ENCODE measurements around the gene FNDC3B.

FNDC3B gene

GRCh38 chr3:172208586-172209332 lies 169.4 kb downstream of the FNDC3B start:
- TF ChIP-seq ZBTB7A (tag by site-specific recombination; IDR thresholded peaks at IDR 0.05; ENCODE audit: low read depth) (no peak), ZNF561 (tag by site-specific recombination; IDR thresholded peaks at IDR 0.05; ENCODE audit: borderline replicate concordance) (no peak), ZFHX2 (tag by site-specific recombination; conservative IDR thresholded peaks at IDR 0.05) (peak; percentile 30; the same call in 1 of the 2 replicates), ZSCAN16 (tag by site-specific recombination; IDR thresholded peaks at IDR 0.05) (no peak), ZFP41 (tag by site-specific recombination; IDR thresholded peaks at IDR 0.05; ENCODE audit: borderline replicate concordance) (no peak), YY1 (tag by site-specific recombination; IDR thresholded peaks at IDR 0.05) (no peak)
- Histone ChIP-seq H3K27ac (ENCODE audit: extremely low read depth, low read depth, low read length) (no peak overlapping the region), H3K9me3 (ENCODE audit: control insufficient read depth, insufficient read depth, low read depth, low read length) (no peaks in the 10 kb centered on the region), H3K4me3 (ENCODE audit: low read depth, low read length) (no peak overlapping the region), H3K36me3 (ENCODE audit: control insufficient read depth in 2 of 2, insufficient read depth in 1 of 2, low read length in 2 of 2) (no peaks in the 10 kb centered on the region), H3K4me1 (ENCODE audit: control insufficient read depth, insufficient read depth, low read length) (peaks cover 4% of the 10 kb centered on the region; the same call in 1 of the 2 replicates)
- POLR2A ChIA-PET: no interaction called here
- CTCF ChIA-PET: no interaction called here

DNA sequence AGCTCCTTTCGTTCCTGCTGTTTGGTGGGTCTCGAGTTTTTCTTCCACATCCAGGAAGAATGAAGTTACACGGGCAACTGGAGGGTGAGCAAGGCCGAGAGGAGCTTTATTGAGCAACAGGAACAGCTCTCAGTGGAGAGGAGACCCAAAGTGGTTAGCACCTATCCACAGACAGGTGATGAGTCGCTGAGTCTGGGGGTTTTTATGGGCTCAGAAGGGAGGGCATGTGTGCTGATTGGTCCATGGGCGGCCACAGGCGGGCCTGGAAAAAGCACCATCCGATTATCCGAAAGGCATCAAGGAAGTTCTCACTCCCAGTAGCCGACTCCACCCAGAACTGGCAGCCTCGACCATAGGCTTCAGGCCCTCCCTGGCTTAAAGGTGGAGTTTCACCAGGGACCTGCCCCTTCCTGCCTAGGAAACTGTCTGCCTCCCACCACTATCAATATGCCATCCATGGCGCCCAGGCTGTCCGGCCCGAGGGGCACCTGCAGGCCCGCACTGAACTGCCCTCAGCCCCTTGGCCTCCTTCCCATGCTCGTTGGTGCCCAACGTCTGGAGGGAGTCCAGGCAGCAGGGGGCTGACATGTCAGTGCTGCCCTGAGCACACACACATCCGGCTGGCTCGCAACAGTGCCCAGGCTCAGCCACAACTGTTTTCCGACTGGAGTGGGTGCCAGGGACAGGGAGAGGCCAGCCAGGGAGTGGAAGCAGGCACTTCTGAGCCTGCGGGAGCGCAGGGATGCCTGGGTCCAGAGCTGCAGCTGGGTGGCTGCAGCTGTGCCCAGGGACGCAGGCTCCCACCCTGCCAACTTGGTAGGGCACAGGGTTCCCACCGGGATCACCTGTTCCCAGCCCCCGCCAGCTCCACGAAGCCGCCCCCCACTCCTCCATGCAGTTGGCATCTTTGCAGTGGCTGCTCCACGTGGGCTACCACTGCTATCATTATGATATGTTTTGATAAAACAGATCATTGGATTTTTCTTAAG lies 170.2 kb downstream of the FNDC3B start:
- ChIA-PET POLR2A (no interaction called here), CTCF (no interaction called here)
- peaks cover 4% of the 10 kb centered on the region; the same call in 1 of the 2 replicates for H3K4me1 ChIP-seq (ENCODE audit: control insufficient read depth, insufficient read depth, low read length)
- no peak for TF ChIP-seq HOXA7 (CRISPR knock-in tag; IDR thresholded peaks at IDR 0.05; ENCODE audit: borderline replicate concordance)
- no peak for TF ChIP-seq PBX3 (CRISPR knock-in tag; IDR thresholded peaks at IDR 0.05)
- 0 out of 2 replicates have a peak, but pooled peaks have one; percentile 44 for TF ChIP-seq ZNF10 (tag by site-specific recombination; IDR thresholded peaks at IDR 0.05)
- H3K9me3 ChIP-seq (ENCODE audit: control insufficient read depth, insufficient read depth, low read depth, low read length): no peaks in the 10 kb centered on the region
- no peaks in the 10 kb centered on the region for H3K36me3 ChIP-seq (ENCODE audit: control insufficient read depth in 2 of 2, insufficient read depth in 1 of 2, low read length in 2 of 2)
- H3K4me3 ChIP-seq (ENCODE audit: low read depth, low read length): no peak overlapping the region
- H3K27ac ChIP-seq (ENCODE audit: extremely low read depth, low read depth, low read length): no peak overlapping the region

DNA sequence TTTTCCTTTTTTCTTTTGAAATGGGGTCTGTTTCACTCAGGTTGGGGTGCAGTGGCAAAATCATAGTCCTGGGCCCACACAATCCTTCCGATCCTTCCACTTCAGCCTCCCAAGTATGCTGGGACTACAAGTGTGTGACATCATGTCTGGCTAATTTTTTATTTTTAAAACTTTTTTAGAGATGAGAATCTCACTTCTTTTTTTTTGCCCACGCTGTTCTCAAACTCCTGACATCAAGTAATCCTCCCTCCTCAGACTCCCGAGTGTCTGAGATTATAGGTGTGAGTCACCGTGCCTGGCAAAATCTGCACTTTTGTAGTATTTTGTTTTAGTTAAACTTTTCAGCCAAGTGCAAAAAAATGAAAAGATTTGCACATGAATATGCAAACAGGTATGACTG lies 171.0 kb downstream of the FNDC3B start:
- Histone ChIP-seq H3K9me3 (ENCODE audit: control insufficient read depth, insufficient read depth, low read depth, low read length) (no peaks in the 10 kb centered on the region), H3K4me3 (ENCODE audit: low read depth, low read length) (no peak overlapping the region), H3K36me3 (ENCODE audit: control insufficient read depth in 2 of 2, insufficient read depth in 1 of 2, low read length in 2 of 2) (no peaks in the 10 kb centered on the region), H3K4me1 (ENCODE audit: control insufficient read depth, insufficient read depth, low read length) (peaks cover 4% of the 10 kb centered on the region; the same call in 1 of the 2 replicates), H3K27ac (ENCODE audit: extremely low read depth, low read depth, low read length) (no peak overlapping the region)
- ChIA-PET CTCF (no interaction called here), POLR2A (no interaction called here)
- no peak for TF ChIP-seq ZBTB11 (tag by site-specific recombination; conservative IDR thresholded peaks at IDR 0.05; ENCODE audit: low read depth)
- TF ChIP-seq PRDM6 (tag by site-specific recombination; IDR thresholded peaks at IDR 0.05): peak; percentile 75
- TF ChIP-seq, protein P1, sequence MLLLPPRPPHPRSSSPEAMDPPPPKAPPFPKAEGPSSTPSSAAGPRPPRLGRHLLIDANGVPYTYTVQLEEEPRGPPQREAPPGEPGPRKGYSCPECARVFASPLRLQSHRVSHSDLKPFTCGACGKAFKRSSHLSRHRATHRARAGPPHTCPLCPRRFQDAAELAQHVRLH (tag by site-specific recombination; IDR thresholded peaks at IDR 0.05): no peak
